Stimulated activated CD8-positive, alpha-beta memory T cell treated with anti-CD3 and anti-CD28 coated beads, Interleukin-7, amount 100 ng/mL, for 24 hours (primary cell): ENCODE results near the gene RGPD4.

Experiments used
- DNase-seq: peaks from one replicate; pipeline ENCODE4 v3.0.0-alpha.2; 2020; ENCODE audit warnings: low read depth

The RGPD4 gene

DNA sequence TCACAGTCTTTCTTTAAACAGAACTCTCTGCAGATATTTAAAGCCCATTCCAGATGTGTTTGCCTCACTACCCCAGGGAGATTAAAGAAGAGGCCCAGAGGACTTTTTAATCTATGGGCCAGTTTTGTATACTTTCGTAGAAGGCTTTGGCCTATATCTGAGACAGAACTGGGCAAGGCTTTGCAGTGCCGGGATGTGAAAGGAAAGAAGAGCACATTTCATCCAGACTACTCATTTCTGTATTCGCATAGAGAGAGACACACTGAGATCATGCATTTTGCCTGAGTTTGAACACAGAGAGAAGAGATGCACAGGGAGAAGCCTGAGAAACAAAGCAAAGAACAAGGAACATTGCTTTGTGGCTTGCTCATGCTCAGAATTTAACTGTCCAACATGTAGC lies 104.7 kb downstream of the RGPD4 start:
- no peak for DNase-seq

DNA sequence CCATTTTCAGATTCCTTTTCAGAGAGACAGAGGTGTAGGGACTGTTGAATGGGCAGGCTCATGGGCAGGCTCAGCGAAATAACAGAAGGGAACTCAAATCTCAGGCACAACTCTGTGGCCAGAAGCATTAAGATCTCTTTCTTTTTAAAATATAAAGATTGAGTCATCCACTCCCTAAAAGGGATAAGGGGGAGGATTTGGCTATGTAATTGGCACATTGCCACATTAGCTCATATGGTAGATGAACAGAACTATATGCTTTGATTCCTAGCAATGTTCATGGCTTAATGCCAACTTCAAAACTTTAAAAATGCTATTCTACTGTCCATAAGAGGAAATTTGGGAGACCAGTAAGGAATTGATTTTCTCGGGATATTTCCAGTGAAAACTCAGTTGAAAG lies 105.8 kb downstream of the RGPD4 start:
- DNase-seq = no peak

DNA sequence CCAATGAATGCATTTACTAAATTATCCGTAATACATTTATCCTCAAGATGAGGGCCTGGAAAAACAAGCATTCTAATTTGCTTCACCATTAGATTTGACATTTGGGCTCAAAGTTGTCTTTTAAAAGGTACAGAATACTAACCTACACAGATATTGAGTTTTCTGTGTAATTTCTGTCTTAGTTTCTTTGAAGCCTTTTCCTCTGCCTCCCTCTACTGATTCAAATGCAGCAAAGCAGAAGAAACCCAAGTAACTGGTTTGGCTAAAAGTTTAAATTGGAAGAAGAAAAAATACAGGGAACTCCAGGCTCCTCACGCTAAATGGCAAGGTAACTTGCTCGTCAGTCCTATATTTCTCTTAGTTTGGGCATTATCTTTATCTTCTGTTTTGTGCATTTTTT lies 106.3 kb downstream of the RGPD4 start:
- no peak for DNase-seq

DNA sequence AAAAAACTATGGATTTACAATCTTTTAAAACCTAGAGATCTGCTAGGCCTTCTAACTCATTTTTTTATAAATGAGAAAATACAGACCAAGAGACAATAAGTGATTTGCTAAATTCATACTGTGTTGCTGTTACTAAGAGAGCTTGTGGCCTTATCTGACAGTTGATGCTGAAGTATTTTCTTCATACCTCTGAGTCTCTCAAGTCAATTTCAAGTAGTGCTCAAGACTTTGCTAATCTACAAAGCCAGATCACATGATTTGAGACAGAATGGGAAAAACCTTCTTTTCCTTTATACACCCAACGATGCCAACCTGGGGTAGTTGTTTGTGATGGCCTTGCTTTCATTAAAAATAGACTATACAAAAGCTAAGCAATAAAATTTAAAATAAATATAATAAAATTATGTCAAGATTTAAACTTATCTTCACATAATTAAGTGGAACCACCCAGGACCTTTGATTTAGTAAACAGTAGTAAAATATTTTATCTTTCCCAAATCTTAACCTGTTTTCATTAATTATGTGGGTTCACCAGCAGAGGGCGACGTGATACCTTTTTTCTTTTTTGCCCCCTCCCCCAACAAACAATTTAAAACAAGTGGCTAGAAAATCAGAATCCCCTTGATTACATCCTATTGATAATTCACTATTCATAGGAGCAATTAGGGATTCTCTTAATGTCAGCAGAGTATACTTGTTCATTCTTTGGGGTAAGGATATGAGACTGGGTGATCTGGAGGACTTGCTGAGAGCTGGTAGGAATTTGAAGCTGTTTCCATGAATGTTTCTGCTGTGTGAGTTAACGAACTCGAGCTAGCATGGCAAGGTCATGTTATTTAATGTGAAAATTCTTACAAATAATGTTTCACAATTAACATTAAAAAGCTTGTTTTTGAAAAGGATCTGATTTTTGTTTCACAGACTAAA lies 110.0 kb downstream of the RGPD4 start:
- no peak for DNase-seq
